Measurements from ENCODE around the gene CARM1. TPM values are rescaled to one million over a fixed set of nuclear protein-coding genes. Genes with fewer than 3 reads are reported as not detected.

The CARM1 gene
- total RNA-seq, 1 donor from 2014 or later = 34.4 TPM

- H3K36me3 ChIP-seq = no peaks in the 10 kb centered on the region
- no peak overlapping the region for H2AFZ ChIP-seq (replicated peaks)
- peaks cover 39% of the 10 kb centered on the region for H3K4me1 Mint-ChIP-seq
- H3K27me3 Mint-ChIP-seq (ENCODE audit: insufficient read depth, low read depth) = peaks cover 7% of the 10 kb centered on the region
- no peaks in the 10 kb centered on the region for H3K27me3 ChIP-seq
- H3K4me3 Mint-ChIP-seq = peak overlapping the region; percentile 38
- no peaks in the 10 kb centered on the region for H3K9me3 Mint-ChIP-seq
- H3K27ac ChIP-seq = no peak overlapping the region
- H3K9ac ChIP-seq = no peak overlapping the region
- H3K27ac Mint-ChIP-seq = no peak overlapping the region
- H3K9me3 ChIP-seq (ENCODE audit: low read depth) = no peaks in the 10 kb centered on the region
- no peak for DNase-seq (ENCODE audit: low spot score)
- H3K36me3 Mint-ChIP-seq = peaks cover 17% of the 10 kb centered on the region
- peaks cover 70% of the 10 kb centered on the region for H4K20me1 ChIP-seq (ENCODE audit: low read depth)
- H3K4me2 ChIP-seq = no peak overlapping the region
- no peak for TF ChIP-seq EZH2 (IDR thresholded peaks at IDR 0.05)
- no peak for TF ChIP-seq CTCF (IDR thresholded peaks at IDR 0.05)
- no peak for TF ChIP-seq EZH2phosphoT487 (IDR thresholded peaks at IDR 0.05)
- H3K4me1 ChIP-seq = peaks cover 21% of the 10 kb centered on the region
- peaks cover 22% of the 10 kb centered on the region for H3F3A ChIP-seq (ENCODE audit: low read depth)
- no peak overlapping the region for H3K4me3 ChIP-seq
- H3K79me2 ChIP-seq (ENCODE audit: low read depth) = peaks cover 86% of the 10 kb centered on the region
Observed at GRCh38 chr19:10963865-10964264, 92.5 kb downstream of the CARM1 start.

- no peak overlapping the region for H3K27ac Mint-ChIP-seq
- Histone ChIP-seq H3K27ac (no peak overlapping the region), H3K4me2 (no peak overlapping the region), H3K36me3 (no peaks in the 10 kb centered on the region), H2AFZ (replicated peaks) (no peak overlapping the region), H3F3A (ENCODE audit: low read depth) (peaks cover 14% of the 10 kb centered on the region), H3K9me3 (ENCODE audit: low read depth) (no peaks in the 10 kb centered on the region), H3K4me3 (no peak overlapping the region), H3K4me1 (peaks cover 17% of the 10 kb centered on the region), H3K79me2 (ENCODE audit: low read depth) (peaks cover 92% of the 10 kb centered on the region), H3K9ac (no peak overlapping the region), H4K20me1 (ENCODE audit: low read depth) (peaks cover 80% of the 10 kb centered on the region), H3K27me3 (no peaks in the 10 kb centered on the region)
- no peaks in the 10 kb centered on the region for H3K9me3 Mint-ChIP-seq
- peaks cover 7% of the 10 kb centered on the region for H3K27me3 Mint-ChIP-seq (ENCODE audit: insufficient read depth, low read depth)
- DNase-seq (ENCODE audit: low spot score) = no peak
- H3K4me1 Mint-ChIP-seq = peaks cover 41% of the 10 kb centered on the region
- TF ChIP-seq EZH2 (IDR thresholded peaks at IDR 0.05) (no peak), EZH2phosphoT487 (IDR thresholded peaks at IDR 0.05) (no peak), CTCF (IDR thresholded peaks at IDR 0.05) (peak; percentile 22)
- H3K36me3 Mint-ChIP-seq = peaks cover 21% of the 10 kb centered on the region
- H3K4me3 Mint-ChIP-seq = no peak overlapping the region
Observed at GRCh38 chr19:10964903-10965302, 93.5 kb downstream of the CARM1 start.

GRCh38 chr19:10965398-10965797, 94.0 kb downstream of the CARM1 start:
- no peaks in the 10 kb centered on the region for H3K9me3 ChIP-seq (ENCODE audit: low read depth)
- Mint-ChIP-seq H3K36me3 (peaks cover 26% of the 10 kb centered on the region), H3K4me3 (no peak overlapping the region), H3K4me1 (peaks cover 42% of the 10 kb centered on the region), H3K9me3 (no peaks in the 10 kb centered on the region), H3K27ac (no peak overlapping the region), H3K27me3 (ENCODE audit: insufficient read depth, low read depth) (peaks cover 7% of the 10 kb centered on the region)
- TF ChIP-seq CTCF (IDR thresholded peaks at IDR 0.05) = no peak
- TF ChIP-seq EZH2phosphoT487 (IDR thresholded peaks at IDR 0.05) = no peak
- TF ChIP-seq EZH2 (IDR thresholded peaks at IDR 0.05) = no peak
- H3K36me3 ChIP-seq = no peaks in the 10 kb centered on the region
- no peak overlapping the region for H3K9ac ChIP-seq
- H3K27me3 ChIP-seq = no peaks in the 10 kb centered on the region
- H3K4me1 ChIP-seq = peaks cover 13% of the 10 kb centered on the region
- H4K20me1 ChIP-seq (ENCODE audit: low read depth) = peaks cover 85% of the 10 kb centered on the region
- peaks cover 10% of the 10 kb centered on the region for H3F3A ChIP-seq (ENCODE audit: low read depth)
- no peak overlapping the region for H2AFZ ChIP-seq (replicated peaks)
- H3K4me3 ChIP-seq = no peak overlapping the region
- no peak overlapping the region for H3K27ac ChIP-seq
- peaks cover 92% of the 10 kb centered on the region for H3K79me2 ChIP-seq (ENCODE audit: low read depth)
- no peak for DNase-seq (ENCODE audit: low spot score)
- H3K4me2 ChIP-seq = no peak overlapping the region
